ENCODE measurements around the gene DOCK11. TPM values are rescaled to one million over a fixed set of nuclear protein-coding genes. Genes with fewer than 3 reads are reported as not detected.

The DOCK11 gene
- total RNA-seq, 1 donor from 2014 or later = 5.8 TPM

- H3K27me3 Mint-ChIP-seq = no peaks in the 10 kb centered on the region
- no peak for TF ChIP-seq CTCF (IDR thresholded peaks at IDR 0.05; ENCODE audit: unreplicated experiment)
- no peak overlapping the region for H3K4me3 Mint-ChIP-seq (ENCODE audit: low read depth)
- no peaks in the 10 kb centered on the region for H3K36me3 Mint-ChIP-seq (ENCODE audit: insufficient read depth)
- peaks cover 15% of the 10 kb centered on the region for H3K9me3 Mint-ChIP-seq (ENCODE audit: low read depth)
- no peak overlapping the region for H3K27ac Mint-ChIP-seq
- no peaks in the 10 kb centered on the region for H3K4me1 Mint-ChIP-seq (ENCODE audit: low read depth)
- DNase-seq (ENCODE audit: low spot score, unreplicated experiment) = no peak
These were observed 24.9 kb downstream of the DOCK11 start for GRCh38 chrX:118520216-118521206.

- DNase-seq (ENCODE audit: low spot score, unreplicated experiment) = no peak
- no peak overlapping the region for H3K27ac Mint-ChIP-seq
- peaks cover 14% of the 10 kb centered on the region for H3K9me3 Mint-ChIP-seq (ENCODE audit: low read depth)
- no peaks in the 10 kb centered on the region for H3K27me3 Mint-ChIP-seq
- no peaks in the 10 kb centered on the region for H3K4me1 Mint-ChIP-seq (ENCODE audit: low read depth)
- H3K4me3 Mint-ChIP-seq (ENCODE audit: low read depth) = no peak overlapping the region
- no peak for TF ChIP-seq CTCF (IDR thresholded peaks at IDR 0.05; ENCODE audit: unreplicated experiment)
- H3K36me3 Mint-ChIP-seq (ENCODE audit: insufficient read depth) = no peaks in the 10 kb centered on the region
These were observed 25.8 kb downstream of the DOCK11 start for GRCh38 chrX:118521435-118521834.

- Mint-ChIP-seq H3K27me3 (no peaks in the 10 kb centered on the region), H3K4me1 (ENCODE audit: low read depth) (no peaks in the 10 kb centered on the region), H3K36me3 (ENCODE audit: insufficient read depth) (no peaks in the 10 kb centered on the region), H3K27ac (no peak overlapping the region), H3K9me3 (ENCODE audit: low read depth) (peaks cover 14% of the 10 kb centered on the region), H3K4me3 (ENCODE audit: low read depth) (no peak overlapping the region)
- DNase-seq (ENCODE audit: low spot score, unreplicated experiment) = no peak
- no peak for TF ChIP-seq CTCF (IDR thresholded peaks at IDR 0.05; ENCODE audit: unreplicated experiment)
These were observed 26.8 kb downstream of the DOCK11 start for GRCh38 chrX:118522230-118522926.

GRCh38 chrX:118523920-118524319 is 28.3 kb downstream of the DOCK11 start:
- peaks cover 14% of the 10 kb centered on the region for H3K9me3 Mint-ChIP-seq (ENCODE audit: low read depth)
- no peak overlapping the region for H3K27ac Mint-ChIP-seq
- H3K36me3 Mint-ChIP-seq (ENCODE audit: insufficient read depth) = no peaks in the 10 kb centered on the region
- no peak overlapping the region for H3K4me3 Mint-ChIP-seq (ENCODE audit: low read depth)
- TF ChIP-seq CTCF (IDR thresholded peaks at IDR 0.05; ENCODE audit: unreplicated experiment) = no peak
- H3K4me1 Mint-ChIP-seq (ENCODE audit: low read depth) = no peaks in the 10 kb centered on the region
- no peaks in the 10 kb centered on the region for H3K27me3 Mint-ChIP-seq
- DNase-seq (ENCODE audit: low spot score, unreplicated experiment) = no peak

- H3K9me3 Mint-ChIP-seq (ENCODE audit: low read depth) = peaks cover 17% of the 10 kb centered on the region
- no peak for DNase-seq (ENCODE audit: low spot score, unreplicated experiment)
- TF ChIP-seq CTCF (IDR thresholded peaks at IDR 0.05; ENCODE audit: unreplicated experiment) = no peak
- no peaks in the 10 kb centered on the region for H3K27me3 Mint-ChIP-seq
- H3K36me3 Mint-ChIP-seq (ENCODE audit: insufficient read depth) = no peaks in the 10 kb centered on the region
- H3K27ac Mint-ChIP-seq = no peak overlapping the region
- no peaks in the 10 kb centered on the region for H3K4me1 Mint-ChIP-seq (ENCODE audit: low read depth)
- no peak overlapping the region for H3K4me3 Mint-ChIP-seq (ENCODE audit: low read depth)
These were observed 28.7 kb downstream of the DOCK11 start for GRCh38 chrX:118524344-118524743.

All from progenitor cell of endocrine pancreas (in vitro differentiated cells).